ENCODE measurements around the gene KIRREL3. TPM values are rescaled to one million over a fixed set of nuclear protein-coding genes. Genes with fewer than 3 reads are reported as not detected.

KIRREL3 gene
- total and polyA plus RNA-seq, 10 donors = 0.50 to 5.4 (median 2.0) TPM

- Histone ChIP-seq H3K4me1 (no peaks in the 10 kb centered on the region), H3K27me3 (replicated peaks in 1 of 7) (peaks cover 0 to 5% (median 0%) of the 10 kb centered on the region in 7 donors), H3K4me3 (no peak overlapping the region), H3K27ac (no peak overlapping the region), H3K36me3 (no peaks in the 10 kb centered on the region), H3K9me3 (no peaks in the 10 kb centered on the region)
- no peak for DNase-seq
- WGBS, 5 donors = 66 to 85% (median 78%) methylated on average over 6 of the region's 6 CpGs
- intact Hi-C loops (cut with DNase I; ENCODE audit: low total_unique reads) = no loop called here
- TF ChIP-seq POLR2AphosphoS5 (IDR thresholded peaks at IDR 0.05) (no peak), CTCF (IDR thresholded peaks at IDR 0.05 in 8 of 11, conservative IDR thresholded peaks at IDR 0.05 in 3 of 11) (no peak), POLR2A (IDR thresholded peaks at IDR 0.05) (no peak)
Observed at GRCh38 chr11:126809514-126810289, 190.9 kb downstream of the KIRREL3 start.

- H3K27me3 ChIP-seq (replicated peaks in 1 of 7) = peaks cover 0 to 5% (median 0%) of the 10 kb centered on the region in 7 donors
- DNase-seq = no peak
- H3K4me3 ChIP-seq = no peak overlapping the region
- H3K36me3 ChIP-seq = no peaks in the 10 kb centered on the region
- intact Hi-C loops (cut with DNase I; ENCODE audit: low total_unique reads) = no loop called here
- no peaks in the 10 kb centered on the region for H3K4me1 ChIP-seq
- H3K9me3 ChIP-seq = no peaks in the 10 kb centered on the region
- H3K27ac ChIP-seq = no peak overlapping the region
- TF ChIP-seq CTCF (IDR thresholded peaks at IDR 0.05 in 8 of 11, conservative IDR thresholded peaks at IDR 0.05 in 3 of 11) (no peak), POLR2A (IDR thresholded peaks at IDR 0.05) (no peak), POLR2AphosphoS5 (IDR thresholded peaks at IDR 0.05) (no peak)
- WGBS, 5 donors = 58 to 80% (median 70%) methylated on average over 2 of the region's 2 CpGs
Observed at GRCh38 chr11:126808836-126809235, 191.7 kb downstream of the KIRREL3 start.

GRCh38 chr11:126808296-126808695 is 192.3 kb downstream of the KIRREL3 start:
- Histone ChIP-seq H3K9me3 (no peaks in the 10 kb centered on the region), H3K4me1 (no peaks in the 10 kb centered on the region), H3K27me3 (replicated peaks in 1 of 7) (peaks cover 0 to 9% (median 0%) of the 10 kb centered on the region in 7 donors), H3K4me3 (no peak overlapping the region), H3K27ac (no peak overlapping the region), H3K36me3 (no peaks in the 10 kb centered on the region)
- TF ChIP-seq POLR2A (IDR thresholded peaks at IDR 0.05) (no peak), POLR2AphosphoS5 (IDR thresholded peaks at IDR 0.05) (no peak), CTCF (IDR thresholded peaks at IDR 0.05 in 8 of 11, conservative IDR thresholded peaks at IDR 0.05 in 3 of 11) (no peak)
- no peak for DNase-seq
- intact Hi-C loops (cut with DNase I; ENCODE audit: low total_unique reads) = no loop called here
- 45 to 66% (median 47%) methylated on average over 2 of the region's 2 CpGs for WGBS, 5 donors

- no peak for DNase-seq
- no peaks in the 10 kb centered on the region for H3K4me1 ChIP-seq
- TF ChIP-seq POLR2AphosphoS5 (IDR thresholded peaks at IDR 0.05) = no peak
- TF ChIP-seq CTCF (IDR thresholded peaks at IDR 0.05 in 8 of 11, conservative IDR thresholded peaks at IDR 0.05 in 3 of 11) = no peak
- TF ChIP-seq POLR2A (IDR thresholded peaks at IDR 0.05) = no peak
- no peaks in the 10 kb centered on the region for H3K9me3 ChIP-seq
- intact Hi-C loops (cut with DNase I; ENCODE audit: low total_unique reads) = no loop called here
- 82 to 97% (median 89%) methylated on average over 3 of the region's 3 CpGs for WGBS, 5 donors
- H3K27me3 ChIP-seq (replicated peaks in 1 of 7) = peaks cover 0 to 14% (median 0%) of the 10 kb centered on the region in 7 donors
- H3K4me3 ChIP-seq = no peak overlapping the region
- H3K27ac ChIP-seq = no peak overlapping the region
- H3K36me3 ChIP-seq = no peaks in the 10 kb centered on the region
Observed at GRCh38 chr11:126805870-126806269, 194.7 kb downstream of the KIRREL3 start.
